Panc1 (cell line): Measurements from ENCODE around the gene SLC4A1.

Source experiments
- POLR2AphosphoS5 ChIP-seq: IDR thresholded peaks from 2 replicates; pipeline ENCODE4 v1.6.1; 2012; ENCODE audit warnings: mild to moderate bottlenecking, low read depth, low read length, moderate library complexity
- TF ChIP-seq, protein P1 (sequence below): fragments of 450-650 bp; IDR thresholded peaks from 2 replicates; pipeline ENCODE4 v1.5.1; 2017; ENCODE audit warnings: mild to moderate bottlenecking

DNA sequence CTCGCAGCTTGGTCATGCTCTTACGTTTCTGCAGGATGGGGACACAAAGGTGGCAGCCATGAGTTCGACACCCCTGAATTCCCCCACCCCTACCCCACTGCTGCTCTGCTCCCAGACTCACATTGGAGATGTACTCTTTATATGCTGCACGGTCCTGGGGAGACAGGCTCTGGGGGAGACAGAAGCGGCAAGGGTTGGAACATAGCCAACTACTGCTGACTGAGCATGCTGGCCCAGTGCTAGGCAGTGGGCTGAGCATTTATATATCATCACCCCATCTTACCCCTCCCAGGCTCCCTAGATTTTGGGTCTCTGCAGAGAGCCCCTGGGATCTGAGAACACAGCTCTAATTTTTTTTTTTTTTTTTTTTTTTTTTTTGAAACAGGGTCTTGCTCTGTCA lies 60.2 kb downstream of the SLC4A1 start:
- TF ChIP-seq, protein P1, sequence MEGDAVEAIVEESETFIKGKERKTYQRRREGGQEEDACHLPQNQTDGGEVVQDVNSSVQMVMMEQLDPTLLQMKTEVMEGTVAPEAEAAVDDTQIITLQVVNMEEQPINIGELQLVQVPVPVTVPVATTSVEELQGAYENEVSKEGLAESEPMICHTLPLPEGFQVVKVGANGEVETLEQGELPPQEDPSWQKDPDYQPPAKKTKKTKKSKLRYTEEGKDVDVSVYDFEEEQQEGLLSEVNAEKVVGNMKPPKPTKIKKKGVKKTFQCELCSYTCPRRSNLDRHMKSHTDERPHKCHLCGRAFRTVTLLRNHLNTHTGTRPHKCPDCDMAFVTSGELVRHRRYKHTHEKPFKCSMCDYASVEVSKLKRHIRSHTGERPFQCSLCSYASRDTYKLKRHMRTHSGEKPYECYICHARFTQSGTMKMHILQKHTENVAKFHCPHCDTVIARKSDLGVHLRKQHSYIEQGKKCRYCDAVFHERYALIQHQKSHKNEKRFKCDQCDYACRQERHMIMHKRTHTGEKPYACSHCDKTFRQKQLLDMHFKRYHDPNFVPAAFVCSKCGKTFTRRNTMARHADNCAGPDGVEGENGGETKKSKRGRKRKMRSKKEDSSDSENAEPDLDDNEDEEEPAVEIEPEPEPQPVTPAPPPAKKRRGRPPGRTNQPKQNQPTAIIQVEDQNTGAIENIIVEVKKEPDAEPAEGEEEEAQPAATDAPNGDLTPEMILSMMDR = no peak
- no peak for TF ChIP-seq POLR2AphosphoS5
